HepG2 (cell line): Measurements from ENCODE around the gene SMARCA4.

ENCODE experiments used
- ATF3 ChIP-seq: sonication (generic); formaldehyde crosslinking; IDR thresholded peaks from 2 replicates; pipeline ENCODE4 v1.4.0; 2020; ENCODE audit warnings: missing genetic modification reagents
- CTCF ChIP-seq: sonication (generic); formaldehyde crosslinking; IDR thresholded peaks from 2 replicates; pipeline ENCODE4 v1.5.0; 2020; ENCODE audit warnings: mild to moderate bottlenecking, missing genetic modification reagents, moderate library complexity
- FOXK2 ChIP-seq: fragments of 450-650 bp; IDR thresholded peaks from 2 replicates; pipeline ENCODE4 v1.6.1; 2016
- GZF1 ChIP-seq: sonication (generic); formaldehyde crosslinking; IDR thresholded peaks from 2 replicates; pipeline ENCODE4 v1.5.1; 2020; ENCODE audit warnings: mild to moderate bottlenecking, missing genetic modification reagents
- MXD4 ChIP-seq: IDR thresholded peaks from 2 replicates; pipeline ENCODE4 v1.6.1; 2016; ENCODE audit warnings: mild to moderate bottlenecking, missing biosample characterization, missing genetic modification reagents
- RARG ChIP-seq: sonication (generic); formaldehyde crosslinking; IDR thresholded peaks from 2 replicates; pipeline ENCODE4 v1.4.0; 2020; ENCODE audit warnings: low read depth, mild to moderate bottlenecking, missing genetic modification reagents
- RFX1 ChIP-seq: fragments of 450-650 bp; IDR thresholded peaks from 2 replicates; pipeline ENCODE4 v1.6.1; 2017
- YEATS4 ChIP-seq: sonication (generic); formaldehyde crosslinking; IDR thresholded peaks from 2 replicates; pipeline ENCODE4 v1.4.0; 2020; ENCODE audit warnings: missing genetic modification reagents, borderline replicate concordance
- ZFP91 ChIP-seq: sonication (generic); formaldehyde crosslinking; IDR thresholded peaks from 2 replicates; pipeline ENCODE4 v1.9.0; 2022; ENCODE audit warnings: missing genetic modification reagents, mild to moderate bottlenecking, borderline replicate concordance
- ZNF207 ChIP-seq: fragments of 450-650 bp; IDR thresholded peaks from 2 replicates; pipeline ENCODE4 v1.6.1; 2016; ENCODE audit warnings: antibody characterized with exemption, borderline replicate concordance
- ZNF75D ChIP-seq: sonication (generic); formaldehyde crosslinking; IDR thresholded peaks from 2 replicates; pipeline ENCODE4 v1.8.1; 2023; ENCODE audit warnings: missing genetic modification reagents, mild to moderate bottlenecking, borderline replicate concordance
- ZNF790 ChIP-seq: sonication (generic); formaldehyde crosslinking; IDR thresholded peaks from 2 replicates; pipeline ENCODE4 v1.8.0; 2022; ENCODE audit warnings: missing genetic modification reagents, mild to moderate bottlenecking, borderline replicate concordance

GRCh38 chr19:11034449-11035213, 73.8 kb downstream of the SMARCA4 start:
- no peak for TF ChIP-seq YEATS4
- TF ChIP-seq GZF1 (CRISPR knock-in tag): no peak
- TF ChIP-seq MXD4 (CRISPR knock-in tag): no peak
- TF ChIP-seq ATF3 (CRISPR knock-in tag): no peak
- TF ChIP-seq RFX1: no peak
- no peak for TF ChIP-seq CTCF (CRISPR knock-in tag)
- no peak for TF ChIP-seq ZNF75D (CRISPR knock-in tag)
- no peak for TF ChIP-seq FOXK2
- no peak for TF ChIP-seq ZNF207
- no peak for TF ChIP-seq ZNF790 (CRISPR knock-in tag)
- no peak for TF ChIP-seq RARG
- no peak for TF ChIP-seq ZFP91 (CRISPR knock-in tag)
